Suprapubic skin (tissue), 4 donors: Measurements from ENCODE around the gene POLDIP2. TPM values are rescaled to one million over a fixed set of nuclear protein-coding genes. Genes with fewer than 3 reads are reported as not detected.

ENCODE experiments used
- DNase-seq, 2 donors: peaks; one replicate each; pipeline ENCODE4 v3.0.0-alpha.2; 2019; ENCODE audit warnings: low spot score in 2 of 2
- H3K27ac ChIP-seq: fragments of 200-600 bp; sonication (generic); one replicate; pipeline ENCODE4 v1.5.1; 2019
- H3K27me3 ChIP-seq: fragments of 200-600 bp; sonication (generic); one replicate; pipeline ENCODE4 v1.5.1; 2019
- H3K36me3 ChIP-seq: fragments of 200-600 bp; sonication (generic); one replicate; pipeline ENCODE4 v1.5.1; 2019
- H3K4me1 ChIP-seq: fragments of 200-600 bp; sonication (generic); one replicate; pipeline ENCODE4 v1.5.1; 2019
- H3K4me3 ChIP-seq: fragments of 200-600 bp; sonication (generic); one replicate; pipeline ENCODE4 v1.5.1; 2019; ENCODE audit warnings: mild to moderate bottlenecking
- H3K9me3 ChIP-seq: fragments of 200-600 bp; sonication (generic); one replicate; pipeline ENCODE4 v1.5.1; 2019
- CTCF ChIP-seq, 2 donors: fragments of 200-600 bp in 1 of 2; fragments of 450-650 bp in 1 of 2; sonication (generic) in 1 of 2; IDR thresholded peaks; one replicate each; pipeline ENCODE4 v1.5.1; 2016 to 2019; ENCODE audit warnings: antibody characterized with exemption in 2 of 2, mild to moderate bottlenecking in 1 of 2, moderate library complexity in 1 of 2
- EP300 ChIP-seq: sonication (generic); formaldehyde crosslinking; IDR thresholded peaks from one replicate; pipeline ENCODE4 v1.6.1; 2017; ENCODE audit warnings: antibody characterized with exemption
- POLR2A ChIP-seq, 2 donors: fragments of 450-650 bp; IDR thresholded peaks; one replicate each; pipeline ENCODE4 v1.6.1; 2017; ENCODE audit warnings: antibody characterized with exemption in 2 of 2, mild to moderate bottlenecking in 2 of 2, moderate library complexity in 2 of 2
- POLR2AphosphoS5 ChIP-seq, 3 donors: sonication (generic); formaldehyde crosslinking; IDR thresholded peaks; one replicate each; pipeline ENCODE4 v1.6.1; 2017; ENCODE audit warnings: antibody characterized with exemption in 3 of 3
- WGBS: methylation state at CpG from one replicate; pipeline ENCODE4 v1.1.5; 2018; 5-methylcytosine and 5-hydroxymethylcytosine counted together
- total RNA-seq, 4 donors: library from RNA; depleted of rRNA; stranded (reverse); fragments of >200 nt; gene quantifications; one replicate each; pipeline ENCODE4 v1.1.0, GENCODE V29; 2016

The POLDIP2 gene
- total RNA-seq, 4 donors from 2014 or later: 52.9 to 103 (median 86.0) TPM

DNA sequence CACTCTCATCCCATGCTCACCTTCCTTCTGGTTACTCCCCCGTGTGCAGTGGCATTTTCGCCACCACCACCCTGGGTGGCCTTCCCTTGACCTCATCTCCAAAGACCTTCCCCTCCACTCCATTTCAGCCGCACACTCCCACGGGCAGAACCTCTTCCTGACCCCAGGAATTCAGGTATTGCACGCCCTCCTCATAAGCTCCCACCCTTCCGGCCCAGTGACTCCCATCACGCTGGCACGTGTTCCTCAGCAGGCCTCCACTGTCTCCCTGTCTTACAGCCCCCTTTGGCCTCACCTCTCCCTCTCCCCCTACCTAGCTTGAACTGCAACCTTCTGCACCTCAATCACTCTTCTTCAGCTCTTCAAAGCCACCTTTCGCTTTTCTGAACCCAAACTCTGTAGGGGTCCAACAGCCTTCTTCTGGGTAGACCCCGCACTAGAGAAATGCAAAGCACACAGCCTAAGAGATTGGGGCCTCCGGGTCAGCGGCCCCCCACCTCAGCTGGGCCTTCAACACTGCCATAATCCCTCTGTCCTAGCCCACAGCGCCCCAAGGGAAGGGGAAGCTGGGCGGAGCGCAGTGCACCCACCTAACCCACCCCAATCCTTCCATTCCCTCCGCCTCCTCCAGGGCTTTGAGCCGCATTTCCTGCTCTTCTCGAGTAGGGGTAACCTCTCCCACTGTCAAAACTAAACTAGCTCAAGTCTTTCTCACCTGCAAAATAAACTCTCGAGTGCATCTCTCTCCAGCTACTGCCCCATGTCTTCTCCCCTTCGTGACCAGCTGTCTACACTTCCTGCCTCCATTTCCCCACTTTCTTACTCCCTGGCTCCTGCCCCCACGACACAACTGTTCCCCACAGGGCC is 40.0 kb downstream of the POLDIP2 start:
- DNase-seq: no peak
- Histone ChIP-seq H3K27me3 (no peaks in the 10 kb centered on the region), H3K36me3 (no peaks in the 10 kb centered on the region), H3K9me3 (no peaks in the 10 kb centered on the region), H3K4me3 (no peak overlapping the region), H3K4me1 (peaks cover 24% of the 10 kb centered on the region), H3K27ac (no peak overlapping the region)
- no peak for TF ChIP-seq CTCF (IDR thresholded peaks at IDR 0.05)
- TF ChIP-seq POLR2A (IDR thresholded peaks at IDR 0.05): no peak
- no peak for TF ChIP-seq EP300
- TF ChIP-seq POLR2AphosphoS5 (IDR thresholded peaks at IDR 0.05): no peak
- WGBS: 88% methylated on average over 21 of the region's 21 CpGs

DNA sequence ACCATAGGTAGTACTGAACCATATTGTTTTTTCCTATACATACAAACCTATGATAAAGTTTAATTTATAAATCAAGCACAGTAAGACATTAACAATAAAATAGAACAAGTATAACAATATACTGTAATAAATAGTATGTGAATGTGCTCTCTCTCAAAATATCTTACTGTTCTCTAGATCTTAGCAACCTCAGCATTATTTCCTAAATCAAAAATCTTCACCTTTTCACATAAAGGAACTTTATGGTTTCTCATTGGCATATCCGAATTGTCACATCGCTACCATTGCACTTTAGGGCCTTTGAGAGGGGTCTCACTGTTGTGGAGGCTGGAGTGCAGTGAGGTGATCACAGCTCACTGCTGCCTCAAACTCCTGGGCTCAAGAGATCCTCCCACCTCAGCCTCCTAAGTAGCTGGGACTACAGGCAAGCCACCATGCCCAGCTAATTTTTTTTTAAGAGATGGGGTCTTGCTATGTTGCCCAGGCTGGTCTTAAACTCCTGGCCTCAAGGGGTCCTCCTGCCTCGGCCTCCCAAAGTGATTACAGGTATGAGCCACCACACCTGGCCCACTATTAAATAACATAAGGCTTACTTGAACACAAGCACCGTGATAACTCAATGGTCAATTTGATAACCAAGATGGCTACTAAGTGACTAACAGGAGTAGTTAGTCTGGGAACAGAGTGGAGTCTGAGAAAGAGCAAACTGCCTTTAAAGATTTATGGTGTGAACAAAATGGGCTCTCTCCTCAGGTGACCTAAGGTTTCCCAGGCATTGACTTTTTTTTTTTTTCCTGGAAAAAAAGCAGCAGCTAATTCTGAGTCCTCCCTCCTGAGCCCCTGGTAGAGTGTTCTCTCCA is 41.3 kb downstream of the POLDIP2 start:
- TF ChIP-seq POLR2AphosphoS5 (IDR thresholded peaks at IDR 0.05) (no peak), POLR2A (IDR thresholded peaks at IDR 0.05) (no peak), EP300 (no peak), CTCF (IDR thresholded peaks at IDR 0.05) (no peak)
- Histone ChIP-seq H3K36me3 (no peaks in the 10 kb centered on the region), H3K4me3 (no peak overlapping the region), H3K9me3 (no peaks in the 10 kb centered on the region), H3K27me3 (no peaks in the 10 kb centered on the region), H3K27ac (no peak overlapping the region), H3K4me1 (peaks cover 24% of the 10 kb centered on the region)
- 97% methylated on average over 4 of the region's 4 CpGs for WGBS
- DNase-seq: no peak

- TF ChIP-seq POLR2AphosphoS5 (IDR thresholded peaks at IDR 0.05) (no peak), EP300 (no peak), CTCF (IDR thresholded peaks at IDR 0.05) (no peak), POLR2A (IDR thresholded peaks at IDR 0.05) (no peak)
- Histone ChIP-seq H3K9me3 (no peaks in the 10 kb centered on the region), H3K27ac (no peak overlapping the region), H3K4me3 (no peak overlapping the region), H3K4me1 (peaks cover 10% of the 10 kb centered on the region), H3K36me3 (no peaks in the 10 kb centered on the region), H3K27me3 (no peaks in the 10 kb centered on the region)
- WGBS: 88% methylated on average over 2 of the region's 2 CpGs
- no peak for DNase-seq
Measured at GRCh38 chr17:28313841-28314240, 43.5 kb downstream of the POLDIP2 start.

- no peaks in the 10 kb centered on the region for H3K4me1 ChIP-seq
- TF ChIP-seq EP300 (no peak), POLR2A (IDR thresholded peaks at IDR 0.05) (no peak), POLR2AphosphoS5 (IDR thresholded peaks at IDR 0.05) (no peak), CTCF (IDR thresholded peaks at IDR 0.05) (no peak)
- no peak overlapping the region for H3K27ac ChIP-seq
- H3K4me3 ChIP-seq: no peak overlapping the region
- peaks cover 13% of the 10 kb centered on the region for H3K27me3 ChIP-seq
- DNase-seq: no peak
- no peaks in the 10 kb centered on the region for H3K36me3 ChIP-seq
- no peaks in the 10 kb centered on the region for H3K9me3 ChIP-seq
- WGBS: 32% methylated on average over 20 of the region's 38 CpGs
Measured at GRCh38 chr17:28306954-28307401, 50.3 kb downstream of the POLDIP2 start.

DNA sequence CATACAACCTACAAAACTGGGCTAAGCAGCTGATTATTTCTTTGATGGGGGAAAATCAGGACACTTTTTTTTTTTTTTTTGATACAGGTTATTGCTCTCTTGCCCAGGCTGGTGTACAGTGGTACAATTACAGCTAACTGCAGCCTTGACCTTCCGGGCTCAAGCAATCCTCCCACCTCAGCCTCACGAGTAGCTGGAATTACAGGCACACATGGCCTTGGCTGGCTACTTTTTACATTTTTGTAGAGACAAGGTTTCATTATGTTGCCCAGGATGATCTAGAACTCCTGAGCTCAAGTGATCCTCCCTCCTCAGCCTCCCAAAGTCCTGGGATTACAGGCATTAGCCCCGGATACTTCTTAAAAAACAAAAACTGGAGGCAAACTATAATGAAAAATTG is 58.9 kb downstream of the POLDIP2 start:
- TF ChIP-seq EP300 (no peak), POLR2AphosphoS5 (IDR thresholded peaks at IDR 0.05) (no peak), POLR2A (IDR thresholded peaks at IDR 0.05) (no peak), CTCF (IDR thresholded peaks at IDR 0.05) (no peak)
- 89% methylated on average over 3 of the region's 3 CpGs for WGBS
- Histone ChIP-seq H3K9me3 (no peaks in the 10 kb centered on the region), H3K27ac (no peak overlapping the region), H3K4me3 (no peak overlapping the region), H3K4me1 (no peaks in the 10 kb centered on the region), H3K36me3 (no peaks in the 10 kb centered on the region), H3K27me3 (no peaks in the 10 kb centered on the region)
- no peak for DNase-seq
